ENCODE data around the gene DAPK1.

DNA sequence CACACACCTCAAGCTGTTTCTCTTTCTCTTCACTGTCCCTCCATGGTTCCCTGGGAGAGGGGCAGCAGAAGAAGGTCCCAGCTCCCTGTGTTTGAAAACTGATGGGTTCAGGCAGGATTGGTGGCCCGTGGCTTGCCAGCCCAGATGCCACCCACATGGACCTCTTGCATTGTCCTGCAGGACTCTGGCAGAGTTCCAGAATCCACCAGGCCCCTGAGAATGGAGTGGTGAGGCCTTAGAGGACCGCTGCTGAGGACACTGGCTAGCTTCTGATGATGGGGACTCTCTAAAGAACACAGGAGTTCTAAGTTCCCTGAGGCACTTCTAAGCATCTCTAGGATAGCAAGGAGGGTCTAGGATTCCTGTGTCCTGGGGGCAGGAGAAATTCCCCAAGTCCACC is 253.1 kb downstream of the DAPK1 start:
- TF ChIP-seq, protein P1, sequence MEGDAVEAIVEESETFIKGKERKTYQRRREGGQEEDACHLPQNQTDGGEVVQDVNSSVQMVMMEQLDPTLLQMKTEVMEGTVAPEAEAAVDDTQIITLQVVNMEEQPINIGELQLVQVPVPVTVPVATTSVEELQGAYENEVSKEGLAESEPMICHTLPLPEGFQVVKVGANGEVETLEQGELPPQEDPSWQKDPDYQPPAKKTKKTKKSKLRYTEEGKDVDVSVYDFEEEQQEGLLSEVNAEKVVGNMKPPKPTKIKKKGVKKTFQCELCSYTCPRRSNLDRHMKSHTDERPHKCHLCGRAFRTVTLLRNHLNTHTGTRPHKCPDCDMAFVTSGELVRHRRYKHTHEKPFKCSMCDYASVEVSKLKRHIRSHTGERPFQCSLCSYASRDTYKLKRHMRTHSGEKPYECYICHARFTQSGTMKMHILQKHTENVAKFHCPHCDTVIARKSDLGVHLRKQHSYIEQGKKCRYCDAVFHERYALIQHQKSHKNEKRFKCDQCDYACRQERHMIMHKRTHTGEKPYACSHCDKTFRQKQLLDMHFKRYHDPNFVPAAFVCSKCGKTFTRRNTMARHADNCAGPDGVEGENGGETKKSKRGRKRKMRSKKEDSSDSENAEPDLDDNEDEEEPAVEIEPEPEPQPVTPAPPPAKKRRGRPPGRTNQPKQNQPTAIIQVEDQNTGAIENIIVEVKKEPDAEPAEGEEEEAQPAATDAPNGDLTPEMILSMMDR (IDR thresholded peaks at IDR 0.05) = no peak
- TF ChIP-seq POLR2A (IDR thresholded peaks at IDR 0.05) = no peak
